HG03175 (cell line): ENCODE data around the gene KIF2C.
"Not testable (repeated sequence)": the region's sequence is repeated elsewhere in the genome, so short reads cannot be mapped to it uniquely, and the experiment has no call there.

Source experiments
- ATAC-seq: cut with Tn5 transposase; IDR thresholded peaks from one replicate; pipeline ENCODE4 v1.9.1; 2021; ENCODE audit warnings: mild to moderate bottlenecking, moderate library complexity; ENCODE audit not compliant: unreplicated experiment

The KIF2C gene

DNA sequence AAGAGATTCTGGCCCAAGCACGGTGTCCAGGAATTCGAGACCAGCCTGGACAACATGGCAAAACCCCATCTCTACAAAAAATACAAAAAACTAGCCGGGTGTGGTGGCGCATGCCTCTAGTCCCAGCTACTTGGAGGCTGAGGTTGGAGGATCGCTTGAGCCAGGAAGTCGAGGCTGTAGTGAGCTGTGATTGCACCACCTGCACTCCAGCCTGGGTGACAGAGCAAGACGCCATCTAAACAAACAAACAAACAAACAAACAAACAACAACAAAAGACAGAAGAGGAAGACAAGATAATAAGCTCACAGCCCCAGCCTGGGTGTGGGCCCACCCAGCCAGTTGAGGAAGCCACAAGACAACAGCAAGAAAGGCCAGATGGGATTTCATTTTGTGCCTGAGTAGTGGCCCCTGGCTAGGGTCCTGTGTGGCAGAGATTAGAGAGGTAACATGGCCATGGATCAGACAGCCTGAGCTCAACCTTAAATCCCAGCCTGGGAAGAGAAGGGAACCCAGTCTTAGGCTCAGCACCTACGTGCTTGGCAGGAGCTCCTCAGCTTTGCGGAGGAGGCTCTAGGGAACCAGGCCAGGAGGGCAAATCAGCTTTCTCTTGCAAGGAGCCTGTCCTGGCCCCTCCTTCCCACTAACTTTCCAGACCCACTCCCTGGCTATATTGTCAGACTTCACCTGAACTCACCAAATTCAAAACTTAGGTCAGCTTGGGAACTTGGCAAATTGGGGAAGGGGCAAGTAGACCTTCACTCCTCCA is 53.3 kb downstream of the KIF2C start:
- no peak for ATAC-seq

DNA sequence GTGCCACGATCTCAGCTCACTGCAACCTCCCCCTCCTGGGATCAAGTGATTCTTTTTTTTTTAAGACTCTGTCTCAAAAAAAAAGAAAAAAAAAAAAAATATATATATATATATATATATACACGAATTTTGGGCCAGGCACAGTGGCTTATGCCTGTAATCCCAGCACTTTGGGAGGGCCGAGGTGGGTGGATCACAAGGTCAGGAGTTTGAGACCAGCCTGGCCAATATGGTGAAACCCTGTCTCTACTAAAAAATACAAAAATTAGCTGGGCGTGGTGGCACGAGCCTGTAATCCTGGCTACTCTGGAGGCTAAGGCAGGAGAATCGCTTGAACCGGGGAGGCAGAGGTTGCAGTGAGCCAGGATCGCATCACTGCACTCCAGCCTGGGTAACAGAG is 58.2 kb downstream of the KIF2C start:
- not testable (repeated sequence) for ATAC-seq

DNA sequence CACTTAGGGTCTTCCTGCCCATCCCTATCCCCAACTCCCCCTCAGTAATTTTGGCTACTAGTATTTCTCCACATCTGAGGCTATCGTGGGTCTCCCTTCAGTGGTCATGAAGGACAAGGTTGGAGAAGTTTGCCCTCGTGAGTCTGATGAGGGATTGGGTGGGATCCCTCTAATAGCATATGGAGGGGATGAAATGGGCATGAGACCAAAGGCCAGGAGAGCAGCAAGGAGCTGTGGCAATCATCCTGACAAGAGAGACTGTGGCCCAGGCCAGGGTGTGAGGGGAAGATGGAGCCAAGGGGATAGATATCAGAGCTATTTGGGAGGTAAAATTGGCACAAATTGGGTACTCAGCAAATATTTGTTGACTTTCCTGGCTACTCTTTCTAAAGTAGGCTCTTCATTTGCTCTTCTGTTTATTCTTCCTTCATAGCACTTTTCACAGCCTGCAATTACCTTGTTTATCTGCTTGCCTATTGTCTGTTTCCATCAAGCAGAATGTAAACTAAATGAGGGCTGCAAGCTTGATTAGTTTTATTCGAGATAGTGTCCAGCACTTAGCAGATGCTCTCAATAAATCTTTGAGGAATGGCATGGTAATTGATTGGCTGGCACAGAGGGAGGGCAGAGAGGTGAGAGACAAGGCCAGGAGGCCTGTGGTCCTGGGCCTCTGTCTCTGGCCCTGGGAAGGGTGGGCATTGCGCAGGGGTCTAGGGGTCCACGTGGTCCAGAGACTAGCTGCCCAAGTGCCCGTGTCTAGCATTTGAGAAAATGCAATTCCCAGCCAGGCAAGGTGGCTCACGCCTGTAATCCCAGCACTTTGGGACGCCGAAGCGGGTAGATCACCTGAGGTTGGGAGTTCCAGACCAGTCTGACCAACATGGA is 59.1 kb downstream of the KIF2C start:
- ATAC-seq = no peak

DNA sequence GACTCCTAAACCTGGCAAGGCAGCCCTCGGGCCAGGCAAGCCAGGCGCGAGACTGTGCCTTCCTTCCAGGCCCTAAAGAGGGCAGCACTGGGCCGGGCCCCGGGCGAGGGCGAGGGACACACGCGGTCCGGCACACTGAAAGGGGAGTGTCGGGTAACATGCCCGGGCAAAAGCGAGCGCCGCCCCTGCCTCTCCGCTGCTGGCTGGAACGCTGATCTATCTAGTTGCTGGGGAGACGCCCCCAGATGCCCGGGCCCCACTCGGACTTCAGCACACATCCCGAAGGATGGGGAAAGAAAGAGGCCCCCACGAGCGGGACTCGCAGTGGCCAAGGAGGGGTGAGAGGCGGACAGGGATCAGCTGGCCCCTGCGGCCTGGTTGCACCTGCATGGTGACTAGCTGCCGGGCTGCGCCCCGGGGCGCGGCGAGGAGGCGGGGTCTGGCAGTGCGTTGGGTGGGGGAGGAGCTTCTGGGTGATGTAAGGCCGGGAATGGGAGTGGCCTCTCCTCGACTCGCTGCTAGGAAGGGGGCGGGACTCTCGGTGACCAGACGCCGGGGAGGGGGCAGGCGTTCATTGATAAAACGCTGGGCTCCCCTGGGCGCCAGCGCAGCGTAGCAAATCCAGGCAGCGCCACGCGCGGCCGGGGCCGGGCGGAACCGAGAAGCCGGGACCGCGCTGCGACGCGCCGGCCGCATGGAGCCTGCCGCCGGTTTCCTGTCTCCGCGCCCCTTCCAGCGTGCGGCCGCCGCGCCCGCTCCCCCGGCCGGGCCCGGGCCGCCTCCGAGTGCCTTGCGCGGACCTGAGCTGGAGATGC is 60.3 kb downstream of the KIF2C start, which contains the start of gene PLK3:
PLK3 (plus strand) TSS at position 608 of the 815 bp plus-strand sequence; CDS start at position 695, 87 bp downstream.
- ATAC-seq = peak; percentile 90

DNA sequence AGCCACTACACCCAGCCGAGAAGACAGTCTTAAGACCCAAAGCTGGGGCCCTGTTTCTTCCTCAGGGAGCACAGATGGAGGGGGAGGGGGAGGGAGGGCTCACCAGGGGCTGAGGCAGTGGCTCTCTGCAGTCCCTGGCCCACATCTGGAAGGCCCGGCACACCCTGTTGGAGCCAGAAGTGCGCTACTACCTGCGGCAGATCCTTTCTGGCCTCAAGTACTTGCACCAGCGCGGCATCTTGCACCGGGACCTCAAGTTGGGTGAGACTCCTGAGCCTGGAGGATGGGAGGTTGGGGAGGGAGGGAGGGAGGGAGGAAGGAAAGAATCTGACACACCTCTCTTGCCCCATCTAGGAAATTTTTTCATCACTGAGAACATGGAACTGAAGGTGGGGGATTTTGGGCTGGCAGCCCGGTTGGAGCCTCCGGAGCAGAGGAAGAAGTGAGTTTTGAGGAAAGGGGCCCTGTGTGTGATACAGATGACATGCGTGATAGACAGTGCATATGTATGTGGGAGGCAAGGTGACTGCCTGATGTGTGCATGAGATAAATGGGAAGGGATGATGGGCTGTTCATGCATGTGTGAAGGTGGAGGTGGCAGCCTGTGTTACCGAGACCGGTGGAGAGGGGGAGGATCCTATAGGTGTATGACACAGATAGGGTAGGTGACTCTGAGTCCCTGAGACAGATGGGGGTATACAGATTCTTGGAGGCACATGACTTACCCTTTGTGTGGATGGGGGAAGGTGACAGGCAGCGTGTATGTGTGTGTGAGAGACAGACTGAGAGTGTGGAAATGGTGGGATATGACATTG is 62.1 kb downstream of the KIF2C start:
- no peak for ATAC-seq

DNA sequence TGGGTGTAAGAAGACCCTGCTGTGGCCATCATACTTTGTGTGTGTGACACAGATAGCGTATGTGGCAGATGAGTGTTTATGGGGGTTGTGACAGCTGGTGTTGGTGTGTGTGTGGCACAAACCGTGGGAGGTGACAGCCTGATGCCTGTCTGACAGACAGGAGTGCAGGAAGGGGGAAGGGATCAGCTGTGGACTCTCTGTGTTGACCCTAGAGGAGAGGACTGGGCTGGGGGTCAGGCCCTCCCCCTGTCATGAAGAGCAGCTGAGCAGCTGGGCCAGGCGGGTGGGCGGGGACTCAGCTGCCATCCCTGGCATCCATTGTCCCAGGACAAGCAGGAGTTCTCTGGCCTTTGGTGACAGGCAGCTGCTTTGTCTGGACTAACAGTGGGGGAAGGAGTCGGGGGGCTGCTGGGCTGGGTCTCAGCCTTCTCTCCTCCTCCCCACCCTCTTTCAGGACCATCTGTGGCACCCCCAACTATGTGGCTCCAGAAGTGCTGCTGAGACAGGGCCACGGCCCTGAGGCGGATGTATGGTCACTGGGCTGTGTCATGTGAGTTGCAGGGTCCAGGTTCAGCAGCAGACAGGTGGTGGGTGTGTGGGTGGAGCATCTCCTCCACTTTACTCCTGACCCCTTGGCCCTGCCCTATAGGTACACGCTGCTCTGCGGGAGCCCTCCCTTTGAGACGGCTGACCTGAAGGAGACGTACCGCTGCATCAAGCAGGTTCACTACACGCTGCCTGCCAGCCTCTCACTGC is 62.8 kb downstream of the KIF2C start:
- no peak for ATAC-seq

DNA sequence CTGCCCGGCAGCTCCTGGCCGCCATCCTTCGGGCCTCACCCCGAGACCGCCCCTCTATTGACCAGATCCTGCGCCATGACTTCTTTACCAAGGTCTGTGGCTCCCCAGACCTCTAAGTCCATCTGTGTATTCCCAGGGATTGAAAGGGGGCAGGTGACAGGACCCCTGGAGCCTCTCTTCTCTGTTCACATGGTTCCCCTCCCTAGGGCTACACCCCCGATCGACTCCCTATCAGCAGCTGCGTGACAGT is 63.4 kb downstream of the KIF2C start:
- ATAC-seq = no peak

DNA sequence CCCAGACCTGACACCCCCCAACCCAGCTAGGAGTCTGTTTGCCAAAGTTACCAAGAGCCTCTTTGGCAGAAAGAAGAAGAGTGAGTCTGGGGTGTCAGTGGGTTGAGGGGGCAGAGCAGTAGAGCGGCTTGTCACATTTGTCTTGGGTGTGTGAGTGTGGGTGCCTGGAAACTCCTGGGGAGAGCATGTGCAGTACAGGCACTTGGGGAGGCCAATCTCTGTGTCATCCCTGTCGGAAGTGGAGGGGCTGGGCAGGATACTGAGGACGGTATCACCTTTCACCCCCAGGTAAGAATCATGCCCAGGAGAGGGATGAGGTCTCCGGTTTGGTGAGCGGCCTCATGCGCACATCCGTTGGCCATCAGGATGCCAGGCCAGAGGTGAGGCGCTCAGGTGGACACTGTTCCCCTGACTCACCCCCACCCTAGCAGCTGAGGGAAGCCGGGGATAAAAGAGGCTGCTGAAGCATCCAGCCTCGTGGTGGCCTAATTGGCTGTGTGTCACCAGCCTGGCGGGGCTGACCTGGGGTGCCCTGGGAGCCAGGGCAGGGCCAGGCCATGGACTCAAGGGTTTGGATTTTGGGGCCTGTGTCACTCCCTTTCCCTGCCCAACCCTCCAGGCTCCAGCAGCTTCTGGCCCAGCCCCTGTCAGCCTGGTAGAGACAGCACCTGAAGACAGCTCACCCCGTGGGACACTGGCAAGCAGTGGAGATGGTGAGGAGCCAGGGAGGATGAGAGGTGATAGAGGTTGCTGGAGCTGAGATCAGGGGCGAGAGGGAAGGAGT is 63.9 kb downstream of the KIF2C start:
- ATAC-seq = no peak

DNA sequence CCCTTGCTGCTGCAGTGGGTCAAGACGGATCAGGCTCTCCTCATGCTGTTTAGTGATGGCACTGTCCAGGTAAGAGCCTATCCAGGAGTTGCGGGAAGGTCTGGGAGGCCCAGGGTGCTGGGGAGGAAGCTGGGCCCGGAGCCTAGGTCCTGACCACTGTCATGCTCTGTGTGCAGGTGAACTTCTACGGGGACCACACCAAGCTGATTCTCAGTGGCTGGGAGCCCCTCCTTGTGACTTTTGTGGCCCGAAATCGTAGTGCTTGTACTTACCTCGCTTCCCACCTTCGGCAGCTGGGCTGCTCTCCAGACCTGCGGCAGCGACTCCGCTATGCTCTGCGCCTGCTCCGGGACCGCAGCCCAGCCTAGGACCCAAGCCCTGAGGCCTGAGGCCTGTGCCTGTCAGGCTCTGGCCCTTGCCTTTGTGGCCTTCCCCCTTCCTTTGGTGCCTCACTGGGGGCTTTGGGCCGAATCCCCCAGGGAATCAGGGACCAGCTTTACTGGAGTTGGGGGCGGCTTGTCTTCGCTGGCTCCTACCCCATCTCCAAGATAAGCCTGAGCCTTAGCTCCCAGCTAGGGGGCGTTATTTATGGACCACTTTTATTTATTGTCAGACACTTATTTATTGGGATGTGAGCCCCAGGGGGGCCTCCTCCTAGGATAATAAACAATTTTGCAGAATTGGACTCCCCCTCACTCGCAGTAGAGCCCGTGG is 65.8 kb downstream of the KIF2C start:
- no peak for ATAC-seq

DNA sequence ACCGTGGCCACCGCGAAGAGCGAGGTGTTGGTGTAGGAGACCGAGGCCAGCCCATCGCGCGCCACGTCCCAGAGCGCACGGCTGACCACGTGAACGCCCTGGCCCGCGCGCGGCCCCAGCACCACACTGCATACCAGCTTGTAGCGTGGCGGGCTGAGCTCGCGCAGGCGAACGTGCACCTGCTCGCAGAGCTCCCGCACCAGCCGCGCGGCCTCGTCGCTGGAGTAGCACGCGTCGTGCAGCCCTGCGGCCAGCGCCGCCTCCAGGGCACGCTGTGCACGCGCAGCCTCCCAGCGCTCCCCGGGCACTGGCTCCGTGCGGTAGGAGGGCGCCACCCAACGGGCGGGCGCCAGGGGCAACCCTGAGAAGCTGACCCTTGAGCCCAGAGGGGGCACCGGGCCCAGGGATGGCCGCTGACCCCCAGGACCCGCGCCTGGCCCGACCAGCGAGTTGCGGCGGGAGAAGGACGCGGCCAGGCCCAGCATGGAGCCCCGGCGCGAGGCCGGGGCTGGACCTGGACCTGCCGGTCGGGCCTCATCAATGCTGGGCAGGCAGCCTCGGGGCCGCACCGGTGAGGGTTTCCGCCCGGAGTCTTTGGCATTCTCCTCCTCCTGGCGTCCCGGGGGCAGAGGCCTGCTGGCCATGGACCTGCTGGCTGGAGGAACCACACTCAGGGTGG is 66.5 kb downstream of the KIF2C start:
- ATAC-seq = no peak

DNA sequence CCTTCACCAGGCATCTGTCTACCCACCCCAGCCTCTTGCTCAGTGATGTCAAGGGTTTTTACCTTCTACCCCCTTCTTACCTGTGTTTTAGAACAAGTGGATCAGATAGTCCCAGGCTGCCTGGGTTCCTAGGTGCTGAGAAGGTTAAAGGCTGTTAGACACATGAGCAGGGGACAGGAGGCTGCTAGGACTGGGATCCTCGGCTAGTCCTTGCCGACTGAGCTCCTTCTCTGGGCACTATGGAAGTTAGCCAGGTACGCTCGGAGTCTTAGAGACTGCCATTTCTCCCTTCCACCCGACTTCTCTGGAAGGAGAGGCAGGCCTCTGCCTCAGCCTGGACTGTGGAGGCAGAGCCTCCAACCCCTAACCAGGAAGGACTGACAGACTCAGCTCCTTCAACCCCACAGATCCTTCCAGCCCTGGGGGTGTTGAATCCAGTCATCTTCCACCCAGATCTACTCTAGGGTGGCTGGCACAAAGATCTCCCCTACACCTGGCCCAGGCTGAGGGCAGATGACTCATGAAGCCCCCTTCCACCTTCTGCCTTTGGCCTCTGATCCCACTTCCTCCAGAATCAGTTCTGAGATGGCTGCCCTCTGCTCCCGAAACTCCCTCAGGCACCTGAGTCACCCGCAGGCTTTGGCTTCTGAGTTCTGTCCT is 67.2 kb downstream of the KIF2C start, which contains the start of gene DYNLT4:
DYNLT4 (minus strand) TSS at position 648 of the 660 bp plus-strand sequence. CDS start 683 bp downstream, outside the sequence.
- no peak for ATAC-seq

DNA sequence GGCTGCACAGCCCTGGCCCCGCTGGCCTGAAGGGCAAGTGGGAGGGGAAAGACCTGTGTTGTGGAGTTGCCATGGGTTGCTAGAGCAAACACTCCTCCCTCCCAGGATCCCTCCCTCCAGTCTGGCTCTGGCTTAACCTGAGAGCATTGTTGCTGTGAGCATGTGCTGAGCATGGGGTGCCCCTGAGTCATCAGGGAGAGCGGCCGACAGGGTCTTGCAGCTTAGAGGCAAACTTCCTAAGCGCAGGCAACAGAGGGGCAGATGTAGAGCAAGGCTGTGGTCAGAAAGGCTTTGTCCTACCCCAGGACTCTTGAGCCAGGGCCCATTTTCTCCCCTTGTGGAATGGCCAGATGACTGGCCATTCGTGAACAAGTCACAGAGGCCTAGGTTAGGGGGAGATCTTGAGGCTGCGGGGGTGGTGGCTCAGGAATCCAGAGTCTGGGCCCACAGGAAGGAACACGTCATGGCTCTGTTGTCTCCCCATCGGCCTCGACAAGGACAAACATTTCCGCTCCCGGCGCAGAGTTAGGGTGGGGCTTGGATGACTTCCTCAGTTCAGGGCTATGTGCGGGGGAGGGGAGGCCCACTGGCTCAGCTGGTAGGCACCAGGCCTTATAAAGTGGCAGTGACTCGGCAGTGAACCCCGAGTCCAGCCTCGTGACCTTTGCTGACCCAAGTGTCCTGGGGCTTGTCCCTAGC is 67.9 kb downstream of the KIF2C start:
- ATAC-seq = peak; percentile 37

DNA sequence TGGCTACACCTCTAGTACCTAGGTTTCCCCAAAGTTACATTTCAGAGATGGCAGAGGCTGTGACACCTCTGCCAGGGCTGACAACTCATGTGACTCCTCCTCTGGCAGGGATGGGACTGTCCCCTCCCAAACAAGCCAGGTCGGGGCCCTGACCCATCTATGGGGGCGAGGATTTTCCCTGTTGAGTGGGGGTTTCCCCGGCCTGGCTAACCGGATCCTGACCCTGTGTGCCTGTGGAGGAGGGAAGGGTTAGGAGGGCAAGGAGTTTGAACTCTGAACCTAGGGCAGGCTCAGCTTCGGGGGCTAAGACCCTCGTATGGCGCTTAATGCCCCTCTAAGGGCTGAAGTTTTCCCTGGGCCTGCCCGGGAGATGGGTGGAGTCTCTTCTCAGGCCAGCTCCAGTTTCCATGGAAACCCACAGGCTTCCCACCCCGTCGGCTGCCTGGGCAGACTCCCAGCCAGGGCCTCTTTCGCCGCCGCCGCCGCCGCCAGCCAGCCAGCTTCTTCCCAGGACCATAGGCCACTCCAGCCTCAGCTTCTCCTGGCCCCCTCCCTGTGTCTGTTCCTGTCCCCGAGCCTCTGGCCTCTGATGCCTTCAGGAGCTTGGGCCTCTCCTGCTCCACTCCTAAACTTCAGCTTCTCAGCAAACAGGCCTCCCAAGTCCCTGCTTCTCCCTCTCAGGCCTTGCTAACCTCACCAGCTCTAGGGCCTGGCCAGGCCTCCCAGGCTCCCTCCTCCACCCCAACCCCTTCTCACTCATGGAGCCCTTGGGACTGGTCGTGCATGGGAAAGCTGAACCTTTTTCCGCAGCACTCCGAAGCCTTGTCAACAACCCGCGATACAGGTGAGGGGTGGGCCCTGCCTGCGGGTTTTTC is 68.7 kb downstream of the KIF2C start, which contains the start of gene BTBD19:
BTBD19 (plus strand) TSS at position 461 of the 875 bp plus-strand sequence; CDS start at position 759, 298 bp downstream.
- ATAC-seq = peak; percentile 31

DNA sequence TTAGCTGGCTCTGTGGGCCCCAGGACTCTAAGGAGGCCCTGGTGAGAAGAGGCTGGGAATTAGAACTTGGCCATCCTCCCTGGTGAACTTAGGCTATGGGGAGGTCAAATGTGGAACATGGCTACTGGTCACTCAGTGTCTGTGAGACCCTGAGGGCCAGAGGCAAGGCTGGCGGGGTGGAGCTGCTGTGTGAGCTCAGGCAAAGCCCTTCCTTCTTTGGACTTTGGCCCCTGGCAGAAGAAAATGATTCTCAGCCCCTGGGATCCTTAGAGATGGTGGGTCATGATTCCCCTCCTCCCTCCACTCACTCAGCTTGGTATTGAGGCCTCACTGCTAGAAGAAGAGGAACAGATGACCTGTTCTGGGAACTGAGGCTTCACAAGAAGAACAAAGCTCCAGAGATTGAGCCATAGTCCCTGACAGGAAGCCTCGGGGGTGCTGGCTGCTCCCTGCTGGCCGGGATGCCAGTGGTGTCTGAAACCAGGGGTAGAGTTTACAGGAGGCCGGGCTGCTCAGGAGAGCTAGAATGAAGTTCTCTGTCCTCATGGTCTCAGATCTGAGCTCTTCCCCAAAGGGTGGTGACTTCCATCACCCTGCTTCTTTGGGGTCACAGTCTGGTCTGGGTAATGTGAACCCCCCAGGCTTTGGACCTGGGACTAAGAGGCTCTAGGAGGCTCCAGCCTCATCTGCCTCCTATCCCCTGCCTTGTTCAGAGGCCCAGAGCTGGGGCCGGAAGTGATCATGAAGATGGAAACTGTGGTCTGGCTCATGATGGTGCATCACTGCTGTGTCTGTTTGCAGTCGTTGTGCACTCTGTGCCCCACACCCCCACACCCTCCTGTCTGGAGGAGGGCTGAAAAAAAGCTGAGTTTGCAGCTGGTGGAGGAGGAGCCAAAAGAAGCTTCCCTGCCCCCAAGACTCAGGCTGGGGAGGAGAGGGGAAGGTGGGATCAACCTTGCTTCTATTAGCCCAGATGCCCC is 69.6 kb downstream of the KIF2C start:
- ATAC-seq = peak; percentile 59
